KBM-7 (cell line): Measurements from ENCODE around the gene ANXA11.
A peak's percentile ranks its signal among the peaks of the same experiment; 100 is the strongest.
"Not testable (repeated sequence)": the region's sequence is repeated elsewhere in the genome, so short reads cannot be mapped to it uniquely, and the experiment has no call there.

Experiments used
- DNase-seq: peaks from one replicate; pipeline ENCODE4 v3.0.0-alpha.2; 2015
- in situ Hi-C: fragments of 300-500 bp; cut with MboI; formaldehyde crosslinking; loops from 2 replicates; pipeline ENCODE4 v1.14.3; 2020; ENCODE audit warnings: low sequenced_read_pairs, low pct_unique_long_range_greater_than_20kb, mixed read lengths

The ANXA11 gene

GRCh38 chr10:80212535-80213115 lies 7.3 kb upstream of the ANXA11 start:
- DNase-seq, in situ Hi-C loops: not testable (repeated sequence)

GRCh38 chr10:80211786-80212185 lies 6.4 kb upstream of the ANXA11 start:
- DNase-seq, result peak; percentile 45
- in situ Hi-C loops, result no loop called here

GRCh38 chr10:80210259-80210658 lies 4.9 kb upstream of the ANXA11 start:
- in situ Hi-C loops, result no loop called here

GRCh38 chr10:80207768-80208370 lies 2.5 kb upstream of the ANXA11 start:
- no peak for DNase-seq
- in situ Hi-C loops, result loop anchor here (10.0 kb wide), 1 partner anchor 53 kb away; no protein-coding TSS in a partner anchor

More at GRCh38 chr10:80210259-80210658, 4.9 kb upstream of the ANXA11 start:
- no peak for DNase-seq

GRCh38 chr10:80206277-80206655 lies 929 bp upstream of the ANXA11 start:
- in situ Hi-C loops, result loop anchor here (10.0 kb wide), 1 partner anchor 51 kb away; no protein-coding TSS in a partner anchor

GRCh38 chr10:80204677-80205476 lies 460 bp downstream of the ANXA11 start:
- peak; percentile 29 for DNase-seq
- in situ Hi-C loops, result loop anchor here (10.0 kb wide), 1 partner anchor 50 kb away; no protein-coding TSS in a partner anchor

More at GRCh38 chr10:80206277-80206655, 929 bp upstream of the ANXA11 start:
- DNase-seq, result no peak

- in situ Hi-C loops, result loop anchor here (10.0 kb wide), 1 partner anchor 49 kb away; no protein-coding TSS in a partner anchor
- DNase-seq, result no peak
Measured at GRCh38 chr10:80203835-80204676, 1.3 kb downstream of the ANXA11 start.

GRCh38 chr10:80202934-80203834 lies 2.2 kb downstream of the ANXA11 start:
- DNase-seq, result peak; percentile 85
- in situ Hi-C loops, result loop anchor here (10.0 kb wide), 1 partner anchor 48 kb away; no protein-coding TSS in a partner anchor

GRCh38 chr10:80202530-80202929 lies 2.8 kb downstream of the ANXA11 start:
- not testable (repeated sequence) for DNase-seq

GRCh38 chr10:80201608-80202141 lies 3.7 kb downstream of the ANXA11 start:
- in situ Hi-C loops, result loop anchor here (10.0 kb wide), 1 partner anchor 47 kb away; no protein-coding TSS in a partner anchor
- DNase-seq, result no peak

More at GRCh38 chr10:80202530-80202929, 2.8 kb downstream of the ANXA11 start:
- in situ Hi-C loops, result loop anchor here (10.0 kb wide), 1 partner anchor 48 kb away; no protein-coding TSS in a partner anchor

- DNase-seq, result no peak
- in situ Hi-C loops, result loop anchor here (10.0 kb wide), 1 partner anchor 46 kb away; no protein-coding TSS in a partner anchor
Measured at GRCh38 chr10:80200687-80201086, 4.7 kb downstream of the ANXA11 start.

- no peak for DNase-seq
- in situ Hi-C loops, result loop anchor here (10.0 kb wide), 1 partner anchor 45 kb away; no protein-coding TSS in a partner anchor
Measured at GRCh38 chr10:80200259-80200658, 5.1 kb downstream of the ANXA11 start.

- peak; percentile 82 for DNase-seq
- in situ Hi-C loops, result loop anchor here (10.0 kb wide), 1 partner anchor 45 kb away; no protein-coding TSS in a partner anchor
Measured at GRCh38 chr10:80199828-80200227, 5.5 kb downstream of the ANXA11 start.

GRCh38 chr10:80197972-80198916 lies 7.1 kb downstream of the ANXA11 start:
- no peak for DNase-seq
- in situ Hi-C loops, result no loop called here

GRCh38 chr10:80196950-80197315 lies 8.4 kb downstream of the ANXA11 start:
- in situ Hi-C loops, result no loop called here
- no peak for DNase-seq

- DNase-seq, result no peak
- in situ Hi-C loops, result no loop called here
Measured at GRCh38 chr10:80196270-80196949, 8.9 kb downstream of the ANXA11 start.
